OCI-LY3 (cell line): ENCODE measurements around the gene CYYR1.

Experiments
- H2AFZ ChIP-seq: fragments of 200-600, 300-600 bp; shearing (Covaris generic); 2 replicates; pipeline ENCODE4 v1.6.0; 2014; ENCODE audit warnings: antibody characterized with exemption, low read depth, low read length
- H3K27ac ChIP-seq: fragments of 200-600, 300-600 bp; sonication (generic); 2 replicates; pipeline ENCODE4 v1.5.1; 2014; ENCODE audit warnings: mild to moderate bottlenecking, low read length, moderate library complexity, mixed read lengths
- H3K27me3 ChIP-seq: fragments of 200-600, 300-600 bp; sonication (generic); 2 replicates; pipeline ENCODE4 v1.6.1; 2014; ENCODE audit warnings: low read depth, low read length, mixed read lengths
- H3K36me3 ChIP-seq: fragments of 200-600, 300-600 bp; sonication (generic); replicated peaks from 2 replicates; pipeline ENCODE3; 2014; ENCODE audit warnings: low read depth, low read length, mixed read lengths
- H3K4me1 ChIP-seq: fragments of 300-600, 200-600 bp; sonication (generic); 2 replicates; pipeline ENCODE4 v1.6.1; 2014; ENCODE audit warnings: low read length, mixed read lengths
- H3K4me2 ChIP-seq: fragments of 200-600, 300-600 bp; sonication (generic); 2 replicates; pipeline ENCODE4 v1.6.1; 2014; ENCODE audit warnings: low read length, mixed read lengths
- H3K4me3 ChIP-seq: fragments of 300-600, 200-600 bp; sonication (generic); 2 replicates; pipeline ENCODE4 v1.5.1; 2014; ENCODE audit warnings: antibody characterized with exemption, mild to moderate bottlenecking, low read length, moderate library complexity
- H3K79me2 ChIP-seq: fragments of 300-600, 200-600 bp; shearing (Covaris generic); 2 replicates; pipeline ENCODE4 v1.6.1; 2014; ENCODE audit warnings: mild to moderate bottlenecking, low read length, mixed read lengths
- H3K9ac ChIP-seq: fragments of 300-600, 200-600 bp; shearing (Covaris generic); 2 replicates; pipeline ENCODE4 v1.6.0; 2014; ENCODE audit warnings: mild to moderate bottlenecking, low read length, moderate library complexity
- H3K9me3 ChIP-seq: fragments of 200-600, 300-600 bp; shearing (Covaris generic); 2 replicates; pipeline ENCODE4 v1.6.1; 2014; ENCODE audit warnings: low read length, mixed read lengths; ENCODE audit not compliant: insufficient read depth
- H4K20me1 ChIP-seq: fragments of 200-600, 300-600 bp; sonication (generic); 2 replicates; pipeline ENCODE4 v1.6.1; 2016; ENCODE audit warnings: low read length, mixed read lengths; ENCODE audit not compliant: insufficient read depth
- CTCF ChIP-seq: fragments of 200-600, 300-600 bp; sonication (generic); IDR thresholded peaks from 2 replicates; pipeline ENCODE4 v1.5.1; 2014; ENCODE audit warnings: antibody characterized with exemption, low read length, low read depth
- EZH2phosphoT487 ChIP-seq: fragments of 200-600 bp; shearing (Covaris generic); IDR thresholded peaks from 2 replicates; pipeline ENCODE4 v1.6.1; 2018; ENCODE audit warnings: antibody characterized with exemption, mixed run types, low read depth

The CYYR1 gene

GRCh38 chr21:26447932-26448475 lies 125.1 kb downstream of the CYYR1 start:
- TF ChIP-seq EZH2phosphoT487: no peak
- TF ChIP-seq CTCF: no peak

DNA sequence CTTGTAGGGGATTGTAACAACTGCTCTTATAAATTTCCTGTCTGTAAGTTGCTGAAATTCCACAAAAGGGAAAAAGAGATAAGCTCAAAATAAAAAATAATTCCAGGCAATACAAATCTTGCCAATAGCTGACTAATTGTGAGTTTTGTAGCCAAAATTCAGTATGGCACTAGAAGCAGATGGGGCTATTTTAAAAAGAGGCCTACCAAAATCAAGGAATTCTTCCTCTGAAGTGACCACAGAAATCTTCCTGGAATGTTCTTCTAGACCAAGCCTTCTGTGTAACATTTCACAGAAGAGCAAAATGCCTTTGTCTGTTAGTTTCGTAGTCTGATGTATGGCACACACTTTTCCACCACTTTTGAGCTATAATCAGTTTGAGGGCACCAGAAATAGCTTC lies 127.6 kb downstream of the CYYR1 start:
- H3K9ac ChIP-seq: no peak overlapping the region
- no peak overlapping the region for H3K4me2 ChIP-seq
- H3K27ac ChIP-seq: no peak overlapping the region
- H2AFZ ChIP-seq: no peak overlapping the region
- no peaks in the 10 kb centered on the region for H3K9me3 ChIP-seq
- H3K4me1 ChIP-seq: no peaks in the 10 kb centered on the region
- H4K20me1 ChIP-seq: no peaks in the 10 kb centered on the region
- H3K36me3 ChIP-seq: no peaks in the 10 kb centered on the region
- no peaks in the 10 kb centered on the region for H3K79me2 ChIP-seq
- no peaks in the 10 kb centered on the region for H3K27me3 ChIP-seq
- TF ChIP-seq CTCF (no peak), EZH2phosphoT487 (no peak)
- no peak overlapping the region for H3K4me3 ChIP-seq

More at GRCh38 chr21:26447932-26448475, 125.1 kb downstream of the CYYR1 start:
- Histone ChIP-seq H3K4me3 (no peak overlapping the region), H3K4me2 (no peak overlapping the region), H4K20me1 (no peaks in the 10 kb centered on the region), H3K4me1 (no peaks in the 10 kb centered on the region), H3K27ac (no peak overlapping the region), H3K79me2 (no peaks in the 10 kb centered on the region), H3K36me3 (no peaks in the 10 kb centered on the region), H3K9me3 (no peaks in the 10 kb centered on the region), H3K9ac (no peak overlapping the region), H2AFZ (no peak overlapping the region), H3K27me3 (no peaks in the 10 kb centered on the region)

DNA sequence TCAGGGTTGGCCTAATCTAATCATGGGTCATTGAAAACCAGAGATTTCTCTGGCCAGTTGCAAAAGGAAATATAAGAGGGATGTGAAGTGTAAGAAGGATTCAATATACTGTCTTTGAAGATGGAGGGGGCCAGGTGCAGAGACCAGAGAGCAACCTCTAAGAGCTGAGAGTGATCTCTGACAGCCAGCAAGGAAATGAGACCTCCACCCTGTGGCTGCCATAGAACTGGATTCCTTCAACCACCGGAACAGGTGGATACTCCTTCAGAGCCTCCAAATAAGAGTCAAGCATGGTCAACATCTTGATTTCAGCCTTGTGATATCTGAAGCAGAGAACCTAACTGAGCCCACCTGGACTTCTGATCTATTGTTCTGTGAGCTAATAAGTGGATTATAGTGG lies 128.4 kb downstream of the CYYR1 start:
- no peaks in the 10 kb centered on the region for H3K79me2 ChIP-seq
- TF ChIP-seq CTCF: no peak
- TF ChIP-seq EZH2phosphoT487: no peak
- no peaks in the 10 kb centered on the region for H3K9me3 ChIP-seq
- no peak overlapping the region for H2AFZ ChIP-seq
- H3K27ac ChIP-seq: no peak overlapping the region
- H3K4me3 ChIP-seq: no peak overlapping the region
- no peaks in the 10 kb centered on the region for H3K4me1 ChIP-seq
- H3K4me2 ChIP-seq: no peak overlapping the region
- H3K9ac ChIP-seq: no peak overlapping the region
- no peaks in the 10 kb centered on the region for H3K27me3 ChIP-seq
- H3K36me3 ChIP-seq: no peaks in the 10 kb centered on the region
- H4K20me1 ChIP-seq: no peaks in the 10 kb centered on the region

GRCh38 chr21:26443867-26444266 lies 129.2 kb downstream of the CYYR1 start:
- no peak for TF ChIP-seq CTCF
- Histone ChIP-seq H4K20me1 (no peaks in the 10 kb centered on the region), H2AFZ (no peak overlapping the region), H3K9ac (no peak overlapping the region), H3K27me3 (no peaks in the 10 kb centered on the region), H3K36me3 (no peaks in the 10 kb centered on the region), H3K4me3 (no peak overlapping the region), H3K27ac (no peak overlapping the region), H3K4me1 (no peaks in the 10 kb centered on the region), H3K79me2 (no peaks in the 10 kb centered on the region), H3K4me2 (no peak overlapping the region), H3K9me3 (no peaks in the 10 kb centered on the region)
